Forelimb muscle (tissue), 1 donor: ENCODE results near the gene DOCK11. TPM values are rescaled to one million over a fixed set of nuclear protein-coding genes. Genes with fewer than 3 reads are reported as not detected.
"Not testable (repeated sequence)": the region's sequence is repeated elsewhere in the genome, so short reads cannot be mapped to it uniquely, and the experiment has no call there.

Experiments
- DNase-seq: peaks from one replicate; pipeline ENCODE4 v3.0.0-alpha.2; 2013; ENCODE audit warnings: low read depth
- polyA plus RNA-seq: library from polyadenylated mRNA; unstranded; fragments of 120-200 nt; gene quantifications from one replicate; pipeline ENCODE4 v1.2.1, GENCODE V29; 2013; ENCODE audit not compliant: insufficient read length

DOCK11 gene
- polyA plus RNA-seq, 1 donor = 17.4 TPM

GRCh38 chrX:118694638-118695037 lies 199.0 kb downstream of the DOCK11 start:
- DNase-seq = no peak

DNA sequence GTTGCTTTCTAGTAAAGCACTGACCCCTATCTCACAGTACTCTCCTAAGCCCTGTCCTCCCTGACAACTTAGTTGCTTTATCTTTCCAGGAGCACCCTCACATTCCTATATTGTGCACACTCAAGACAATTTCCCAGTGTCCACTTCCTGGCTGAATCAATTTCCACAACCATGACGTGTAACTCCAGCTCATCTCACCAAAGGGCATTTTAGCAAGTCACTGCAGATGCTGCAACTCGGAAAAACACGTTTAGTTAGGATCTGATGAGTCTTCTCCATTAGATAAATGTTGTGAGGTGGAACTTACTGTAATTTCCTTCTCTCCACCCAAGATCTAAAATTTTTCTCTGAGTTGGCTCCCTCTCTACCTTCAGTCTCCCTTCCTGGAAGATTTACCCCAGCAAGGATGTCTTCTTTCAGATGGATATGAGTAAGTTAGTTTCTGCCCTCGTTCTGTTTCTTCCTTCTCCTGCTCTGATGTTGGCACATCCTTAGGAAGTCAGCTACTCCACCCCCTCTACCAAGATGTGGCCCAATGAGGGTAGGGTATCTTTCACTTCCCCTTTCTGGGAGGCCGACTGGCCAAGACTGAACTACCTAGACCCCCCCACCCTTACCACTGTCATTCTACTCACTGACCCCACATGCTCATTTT lies 203.0 kb downstream of the DOCK11 start:
- no peak for DNase-seq

- no peak for DNase-seq
These were observed 207.1 kb downstream of the DOCK11 start for GRCh38 chrX:118702741-118703140.

- no peak for DNase-seq
These were observed 211.1 kb downstream of the DOCK11 start for GRCh38 chrX:118706681-118707080.

DNA sequence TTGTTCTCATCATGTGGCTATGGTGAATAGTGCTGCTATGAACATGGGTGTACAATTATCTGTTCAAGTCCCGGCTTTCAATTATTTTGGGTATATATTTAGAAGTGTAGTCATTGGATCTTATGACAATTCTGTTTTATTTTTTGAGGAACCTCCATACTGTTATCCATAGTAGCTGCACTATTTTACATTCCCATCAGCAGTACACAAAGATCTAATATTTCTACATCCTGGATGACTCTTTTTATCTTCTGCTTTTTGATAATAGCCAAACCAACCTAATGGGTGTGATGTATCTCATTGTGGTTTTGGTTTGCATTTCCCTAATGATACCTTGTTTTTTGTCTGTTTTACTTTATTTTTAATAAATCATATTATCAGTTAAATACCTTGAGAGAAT lies 218.9 kb downstream of the DOCK11 start:
- DNase-seq = no peak

DNA sequence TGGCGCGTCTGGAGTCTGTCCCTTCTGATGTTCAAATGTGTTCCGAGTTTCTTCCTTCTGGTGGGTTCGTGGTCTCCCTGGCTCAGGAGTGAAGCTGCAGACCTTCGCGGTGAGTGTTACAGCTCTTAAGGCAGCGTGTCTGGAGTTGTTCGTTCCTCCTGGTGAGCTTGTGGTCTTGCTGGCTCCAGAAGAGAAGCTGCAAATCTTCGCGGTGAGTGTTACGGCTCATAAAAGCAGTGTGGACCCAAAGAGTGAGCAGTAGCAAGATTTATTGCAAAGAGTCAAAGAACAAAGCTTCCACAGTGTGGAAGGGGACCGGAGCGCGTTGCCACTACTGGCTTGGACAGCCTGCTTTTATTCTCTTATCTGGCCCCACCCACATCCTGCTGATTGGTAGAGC lies 220.3 kb downstream of the DOCK11 start:
- not testable (repeated sequence) for DNase-seq

DNA sequence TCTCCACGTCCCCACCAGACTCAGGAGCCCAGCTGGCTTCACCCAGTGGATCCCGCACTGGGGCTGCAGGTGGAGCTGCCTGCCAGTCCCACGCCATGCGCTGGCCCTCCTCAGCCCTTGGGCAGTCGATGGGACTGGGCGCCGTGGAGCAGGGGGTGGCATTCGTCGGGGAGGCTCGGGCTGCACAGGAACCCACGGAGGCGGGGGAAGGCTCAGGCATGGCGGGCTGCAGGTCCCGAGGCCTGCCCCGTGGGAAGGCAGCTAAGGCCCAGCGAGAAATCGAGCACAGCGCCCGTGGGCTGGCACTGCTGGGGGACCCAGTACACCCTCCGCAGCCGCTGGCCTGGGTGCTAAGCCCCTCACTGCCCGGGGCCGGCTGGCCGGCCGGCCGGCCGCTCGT lies 221.2 kb downstream of the DOCK11 start:
- not testable (repeated sequence) for DNase-seq

DNA sequence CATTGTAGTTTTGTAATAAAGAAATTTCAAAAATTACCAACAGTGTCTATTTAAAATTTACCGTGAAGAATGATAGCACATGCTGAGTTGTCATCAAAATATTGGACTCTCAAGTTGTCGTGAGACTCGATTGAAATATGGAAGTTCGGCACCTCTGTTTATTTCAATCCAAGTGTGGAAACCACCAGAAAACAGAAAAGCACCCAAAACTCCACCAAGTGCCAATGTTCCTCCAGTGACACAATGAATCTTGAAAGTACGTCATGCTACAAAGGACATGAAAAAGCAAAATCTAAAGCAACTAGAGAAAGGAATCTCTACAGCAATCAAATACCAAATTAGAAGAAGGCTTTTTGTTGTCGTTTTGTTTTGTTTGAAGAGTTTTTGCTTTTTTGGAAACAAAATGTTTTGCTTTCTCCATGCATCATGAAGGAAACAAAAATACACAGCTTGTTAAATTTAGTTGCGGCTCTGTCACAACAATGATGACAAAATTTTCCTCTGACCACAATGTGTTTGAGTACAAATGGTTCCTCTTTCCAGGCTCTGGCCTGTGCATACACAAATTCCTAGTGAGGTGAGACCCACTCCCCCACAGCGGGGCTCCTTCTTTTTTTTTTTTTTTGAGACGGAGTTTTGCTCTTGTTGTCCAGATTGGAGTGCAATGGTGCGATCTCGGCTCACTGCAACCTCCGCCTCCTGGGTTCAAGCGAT lies 222.2 kb downstream of the DOCK11 start:
- DNase-seq = no peak

DNA sequence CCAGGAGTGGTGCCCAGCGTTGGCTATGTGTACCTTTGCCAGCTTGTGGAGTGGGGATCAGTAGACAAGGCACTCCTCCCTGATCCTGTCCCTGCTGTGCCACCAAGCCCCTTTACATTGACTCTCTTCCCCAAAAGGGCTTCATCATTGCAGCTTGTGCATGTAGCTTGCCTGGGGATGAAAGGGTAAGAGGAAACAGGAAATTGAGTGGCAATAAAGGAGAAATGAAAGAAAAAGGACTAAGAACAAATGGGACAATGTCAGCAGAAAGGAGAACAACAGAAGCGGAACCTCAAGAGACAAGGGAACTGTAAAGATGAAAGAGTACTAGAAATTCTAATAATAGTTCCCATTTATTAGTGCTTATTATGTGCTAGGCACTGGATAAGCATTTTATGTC lies 223.1 kb downstream of the DOCK11 start:
- DNase-seq = no peak

DNA sequence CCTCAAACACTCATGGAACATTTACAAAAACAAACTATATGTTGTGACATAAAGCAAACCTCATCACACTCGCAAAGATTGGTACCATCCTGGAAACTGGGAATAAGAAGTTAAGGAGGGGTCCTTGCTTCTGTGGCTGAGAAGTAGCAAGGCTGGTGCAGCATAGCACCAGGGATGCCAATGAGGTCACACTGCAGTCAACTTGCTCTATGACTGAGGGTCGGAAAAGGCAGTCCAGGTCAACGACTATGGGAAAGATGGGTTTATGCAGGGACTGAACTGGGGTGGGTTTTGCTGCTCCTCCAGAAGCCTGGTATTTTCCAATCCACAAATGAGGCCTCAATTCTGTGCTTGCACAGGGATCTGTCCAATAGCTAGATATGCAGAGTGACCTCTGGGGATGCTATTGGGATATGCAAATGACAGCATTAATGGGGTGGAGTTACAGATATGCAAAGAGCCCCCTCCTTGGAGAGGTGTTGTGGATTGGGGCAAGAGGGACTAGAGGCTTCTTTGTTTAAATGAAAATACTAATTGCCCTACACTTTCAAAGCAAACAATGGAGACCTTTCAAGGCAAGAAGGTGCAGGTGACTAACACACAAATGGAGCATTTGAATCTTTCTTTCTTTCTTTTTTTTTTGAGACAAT lies 224.6 kb downstream of the DOCK11 start:
- DNase-seq = no peak

GRCh38 chrX:118723376-118723775 lies 227.8 kb downstream of the DOCK11 start:
- no peak for DNase-seq

DNA sequence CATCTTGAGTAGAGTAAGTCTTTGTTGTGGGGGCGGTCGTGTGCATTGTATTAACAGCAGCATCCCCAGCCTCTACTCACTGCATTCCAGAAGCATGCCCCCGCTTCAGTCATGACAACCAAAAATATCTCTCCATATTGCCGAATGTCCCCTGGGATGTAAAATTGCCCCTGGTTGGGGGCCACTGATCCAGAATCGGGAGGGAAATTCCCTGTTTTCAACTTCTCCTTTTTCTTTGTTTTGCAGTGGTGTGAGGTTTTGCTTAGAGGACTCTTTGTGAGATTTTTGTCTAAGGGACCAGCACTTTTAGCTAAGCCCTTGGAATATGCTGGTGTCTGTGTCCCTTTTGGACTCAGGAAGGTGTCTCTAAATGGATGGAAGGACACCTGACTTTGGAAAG lies 228.8 kb downstream of the DOCK11 start:
- no peak for DNase-seq

GRCh38 chrX:118724775-118725174 lies 229.2 kb downstream of the DOCK11 start:
- no peak for DNase-seq

DNA sequence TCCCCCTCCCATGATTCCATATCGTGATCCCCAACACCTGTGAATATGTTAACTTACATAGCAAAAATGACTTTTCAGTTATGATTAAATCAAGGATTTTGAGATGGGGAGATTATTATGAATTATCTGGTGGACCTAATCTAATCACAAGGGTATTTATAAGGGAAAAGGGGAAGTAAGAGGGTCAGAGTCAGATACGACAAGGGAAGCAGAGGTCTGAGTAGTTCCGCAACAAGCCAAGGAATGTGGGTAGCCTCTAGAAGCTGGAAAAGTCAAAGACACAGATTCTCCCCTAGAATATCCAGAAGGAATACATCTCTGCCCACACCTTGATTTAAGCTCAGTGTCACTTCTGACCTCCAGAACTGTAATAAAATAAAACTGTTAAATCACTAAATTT lies 230.8 kb downstream of the DOCK11 start:
- DNase-seq = no peak

DNA sequence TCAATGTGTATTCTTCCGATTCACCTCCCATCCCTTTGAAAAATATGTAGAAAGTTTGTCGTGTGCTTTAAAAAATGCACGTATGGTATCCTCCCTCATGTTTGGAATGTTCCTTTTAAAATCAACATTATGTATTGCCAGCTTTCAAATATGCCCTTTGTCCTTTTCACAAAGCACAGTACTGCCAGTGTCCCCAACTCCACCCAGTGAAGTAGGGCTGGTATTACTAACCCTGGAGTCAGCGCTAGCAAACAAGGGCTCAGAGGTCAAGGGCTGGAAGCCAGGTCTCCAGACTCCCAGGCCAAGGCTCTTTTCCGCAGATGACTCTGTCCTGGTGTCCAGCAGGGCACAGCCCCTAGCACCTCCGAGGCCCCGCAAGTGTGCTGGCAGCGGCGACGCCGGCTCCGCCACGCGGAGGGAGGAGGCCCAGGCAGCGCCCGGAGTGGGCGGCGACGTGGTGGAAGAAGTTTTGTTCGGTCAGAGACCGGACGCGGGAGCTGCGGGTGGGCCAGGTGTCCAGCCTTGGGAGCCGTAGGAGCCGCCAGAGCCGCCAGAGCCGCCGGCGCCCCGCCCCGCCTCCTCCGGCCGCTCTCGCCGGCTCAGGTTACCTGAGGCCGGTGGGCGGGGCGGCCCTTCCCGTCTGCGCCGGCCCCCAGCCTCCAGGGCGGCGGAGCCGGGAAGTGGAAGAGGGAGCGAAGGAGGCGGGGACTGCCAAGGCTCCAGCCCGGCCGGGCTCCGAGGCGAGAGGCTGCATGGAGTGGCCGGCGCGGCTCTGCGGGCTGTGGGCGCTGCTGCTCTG lies 231.5 kb downstream of the DOCK11 start, which contains the start of gene IL13RA1:
IL13RA1 (plus strand) TSS at position 720 of the 799 bp plus-strand sequence; CDS start at position 753, 33 bp downstream.
- DNase-seq = peak; percentile 28

GRCh38 chrX:118727686-118728339 lies 232.2 kb downstream of the DOCK11 start:
- no peak for DNase-seq

DNA sequence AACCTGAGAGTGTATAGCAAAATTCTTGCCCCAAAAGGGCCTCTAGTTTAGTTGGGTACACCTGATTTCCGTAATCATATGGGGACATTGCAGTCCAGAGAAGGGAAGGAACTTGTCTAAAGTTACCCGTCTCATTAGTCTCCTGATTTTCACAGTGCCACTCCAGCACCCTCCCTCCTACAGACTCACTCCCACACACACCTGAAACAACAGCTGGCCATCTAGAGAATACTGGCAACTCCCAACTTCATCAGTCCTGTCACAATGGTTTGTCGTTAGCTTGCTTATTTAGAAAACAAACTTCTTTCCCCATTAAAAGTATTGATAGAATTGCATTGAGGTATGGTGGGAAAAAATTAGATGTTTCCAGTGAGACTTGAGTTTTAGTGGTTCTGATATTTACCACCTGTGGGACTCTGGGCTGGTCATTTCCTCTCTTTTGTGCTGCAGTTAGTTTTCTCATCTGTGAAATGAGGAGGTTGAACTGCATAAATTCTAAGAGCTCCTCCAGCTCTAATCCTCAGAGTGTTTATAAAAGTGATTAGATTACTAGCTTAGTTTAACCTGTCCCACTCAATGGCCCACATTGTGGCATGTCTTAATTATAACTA lies 233.5 kb downstream of the DOCK11 start:
- DNase-seq = no peak

DNA sequence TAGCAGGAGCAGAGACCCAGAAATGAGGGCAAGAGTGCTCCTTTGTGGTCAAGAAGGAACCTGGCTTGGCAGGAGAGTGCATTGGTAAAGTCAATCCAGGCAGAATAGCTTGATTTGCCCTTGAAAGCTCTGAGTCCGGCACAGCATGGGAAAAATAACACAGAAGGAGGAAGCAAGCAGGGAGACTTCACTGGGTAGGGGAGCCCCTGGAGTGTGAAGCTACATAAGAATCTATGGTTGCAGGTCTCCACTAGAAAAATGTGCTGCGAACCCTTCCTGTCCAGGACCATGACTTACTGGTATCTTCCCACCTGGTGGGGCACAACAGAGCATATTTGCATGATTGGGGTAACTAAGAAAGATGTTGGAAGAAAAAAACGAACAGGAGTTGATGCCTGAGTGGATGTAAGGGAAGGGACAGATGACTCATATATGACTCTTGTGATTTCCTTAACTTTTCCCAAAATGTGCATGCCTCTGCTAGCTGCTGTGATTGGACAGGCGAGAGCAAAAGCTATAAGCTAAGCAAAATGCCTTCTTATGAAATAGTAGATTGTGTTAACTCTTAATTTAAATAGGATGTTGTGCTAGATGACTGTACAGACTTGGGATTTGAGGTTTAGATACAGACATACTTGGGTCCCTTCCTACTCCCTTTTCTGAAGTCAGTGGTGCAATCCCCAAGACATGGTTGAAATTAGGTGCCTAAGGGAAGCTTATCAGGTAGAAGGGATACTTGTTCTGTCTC lies 235.1 kb downstream of the DOCK11 start:
- no peak for DNase-seq

DNA sequence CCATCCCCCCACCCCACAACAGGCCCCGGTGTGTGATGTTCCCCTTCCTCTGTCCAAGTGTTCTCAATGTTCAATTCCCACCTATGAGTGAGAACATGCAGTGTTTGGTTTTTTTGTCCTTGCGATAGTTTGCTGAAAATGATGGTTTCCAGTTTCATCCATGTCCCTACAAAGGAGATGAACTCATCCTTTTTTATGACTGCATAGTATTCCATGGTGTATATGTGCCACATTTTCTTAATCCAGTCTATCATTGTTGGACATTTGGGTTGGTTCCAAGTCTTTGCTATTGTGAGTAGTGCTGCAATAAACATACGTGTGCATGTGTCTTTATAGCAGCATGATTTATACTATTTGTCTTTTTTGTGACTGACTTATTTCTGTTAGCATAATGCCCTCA lies 236.9 kb downstream of the DOCK11 start:
- DNase-seq = not testable (repeated sequence)

GRCh38 chrX:118734909-118735308 lies 239.3 kb downstream of the DOCK11 start:
- DNase-seq = no peak
